ENCODE measurements around the gene TAGAP. TPM values are rescaled to one million over a fixed set of nuclear protein-coding genes. Genes with fewer than 3 reads are reported as not detected.
A peak's percentile ranks its signal among the peaks of the same experiment; 100 is the strongest.
"Not testable (repeated sequence)": the region's sequence is repeated elsewhere in the genome, so short reads cannot be mapped to it uniquely, and the experiment has no call there.

TAGAP gene
- polyA plus RNA-seq, 1 donor = 1.0 TPM

GRCh38 chr6:159012201-159012600 lies 32.6 kb downstream of the TAGAP start:
- DNase-seq (ENCODE audit: low read depth) = no peak

GRCh38 chr6:159010037-159010612 lies 34.7 kb downstream of the TAGAP start:
- DNase-seq (ENCODE audit: low read depth) = not testable (repeated sequence)

- DNase-seq (ENCODE audit: low read depth) = peak; percentile 13
These were observed 36.0 kb downstream of the TAGAP start for GRCh38 chr6:159008656-159009288.

GRCh38 chr6:159007510-159007909 lies 37.3 kb downstream of the TAGAP start:
- DNase-seq (ENCODE audit: low read depth) = no peak

- no peak for DNase-seq (ENCODE audit: low read depth)
These were observed 39.4 kb downstream of the TAGAP start for GRCh38 chr6:159005436-159005835.

GRCh38 chr6:159004592-159004991 lies 40.2 kb downstream of the TAGAP start:
- DNase-seq (ENCODE audit: low read depth) = no peak

GRCh38 chr6:159002432-159003155 lies 42.2 kb downstream of the TAGAP start:
- DNase-seq (ENCODE audit: low read depth) = no peak

GRCh38 chr6:158999666-159000403 lies 45.0 kb downstream of the TAGAP start, which contains the start of gene RSPH3:
TSS of gene RSPH3 (minus strand) at chr6:159000202. CDS start at chr6:158999550, 652 bp downstream.
- peak; percentile 44 for DNase-seq (ENCODE audit: low read depth)

GRCh38 chr6:158999154-158999665 lies 45.6 kb downstream of the TAGAP start:
- no peak for DNase-seq (ENCODE audit: low read depth)

GRCh38 chr6:158996856-158997255 lies 47.9 kb downstream of the TAGAP start:
- DNase-seq (ENCODE audit: low read depth) = no peak

GRCh38 chr6:158993639-158994038 lies 51.2 kb downstream of the TAGAP start:
- DNase-seq (ENCODE audit: low read depth) = no peak

GRCh38 chr6:158991017-158991723 lies 53.6 kb downstream of the TAGAP start:
- no peak for DNase-seq (ENCODE audit: low read depth)

- DNase-seq (ENCODE audit: low read depth) = not testable (repeated sequence)
These were observed 55.1 kb downstream of the TAGAP start for GRCh38 chr6:158989711-158990110.

- no peak for DNase-seq (ENCODE audit: low read depth)
These were observed 56.3 kb downstream of the TAGAP start for GRCh38 chr6:158988477-158988876.

GRCh38 chr6:158987657-158988056 lies 57.1 kb downstream of the TAGAP start:
- DNase-seq (ENCODE audit: low read depth) = no peak

Other genes starting within 250 kb of the TAGAP start
- gene EZR, start 225.6 kb downstream of the TAGAP start, polyA plus RNA-seq (ENCODE audit: insufficient read length) = 25.3 TPM
- 2.9 TPM for gene RSPH3, start 44.8 kb downstream of the TAGAP start, polyA plus RNA-seq (ENCODE audit: insufficient read length)
- 193 TPM for gene FNDC1, start 124.4 kb upstream of the TAGAP start, polyA plus RNA-seq (ENCODE audit: insufficient read length)

All from forelimb muscle (tissue), 1 donor.